ENCODE data around the gene SPTLC3. TPM values are rescaled to one million over a fixed set of nuclear protein-coding genes. Genes with fewer than 3 reads are reported as not detected.
A peak's percentile ranks its signal among the peaks of the same experiment; 100 is the strongest.

Gene SPTLC3
- total and polyA plus RNA-seq, 2 of the 13 experiments (the other 11 are each of a cell fraction or from before 2014, with no cell fraction given): 20.5 to 95.6 TPM

GRCh38 chr20:13021205-13021970 is 12.6 kb downstream of the SPTLC3 start (continued):
- TF ChIP-seq ZBED4 (CRISPR knock-in tag; IDR thresholded peaks at IDR 0.05; ENCODE audit: borderline replicate concordance): no peak
- no peak for TF ChIP-seq SIX1 (CRISPR knock-in tag; IDR thresholded peaks at IDR 0.05; ENCODE audit: borderline replicate concordance)
- peak; percentile 99 for TF ChIP-seq ZNF562 (CRISPR knock-in tag; IDR thresholded peaks at IDR 0.05; ENCODE audit: borderline replicate concordance)
- TF ChIP-seq NONO (IDR thresholded peaks at IDR 0.05): no peak
- no peak for TF ChIP-seq NONO (CRISPR knock-in tag; conservative IDR thresholded peaks at IDR 0.05)
- TF ChIP-seq RELA (CRISPR knock-in tag; IDR thresholded peaks at IDR 0.05): no peak
- TF ChIP-seq ZNF333 (CRISPR knock-in tag; IDR thresholded peaks at IDR 0.05; ENCODE audit: borderline replicate concordance): no peak
- TF ChIP-seq MXD4 (CRISPR knock-in tag; IDR thresholded peaks at IDR 0.05): no peak
- TF ChIP-seq, protein P1, sequence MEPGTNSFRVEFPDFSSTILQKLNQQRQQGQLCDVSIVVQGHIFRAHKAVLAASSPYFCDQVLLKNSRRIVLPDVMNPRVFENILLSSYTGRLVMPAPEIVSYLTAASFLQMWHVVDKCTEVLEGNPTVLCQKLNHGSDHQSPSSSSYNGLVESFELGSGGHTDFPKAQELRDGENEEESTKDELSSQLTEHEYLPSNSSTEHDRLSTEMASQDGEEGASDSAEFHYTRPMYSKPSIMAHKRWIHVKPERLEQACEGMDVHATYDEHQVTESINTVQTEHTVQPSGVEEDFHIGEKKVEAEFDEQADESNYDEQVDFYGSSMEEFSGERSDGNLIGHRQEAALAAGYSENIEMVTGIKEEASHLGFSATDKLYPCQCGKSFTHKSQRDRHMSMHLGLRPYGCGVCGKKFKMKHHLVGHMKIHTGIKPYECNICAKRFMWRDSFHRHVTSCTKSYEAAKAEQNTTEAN (CRISPR knock-in tag; conservative IDR thresholded peaks at IDR 0.05): no peak
- no peak for TF ChIP-seq MAZ (IDR thresholded peaks at IDR 0.05; ENCODE audit: borderline replicate concordance, low read depth, low read length)
- TF ChIP-seq MAZ (CRISPR knock-in tag; IDR thresholded peaks at IDR 0.05; ENCODE audit: low read depth): no peak
- TF ChIP-seq HOXA9 (CRISPR knock-in tag; IDR thresholded peaks at IDR 0.05; ENCODE audit: borderline replicate concordance): no peak
- no peak for TF ChIP-seq ZNF691 (CRISPR knock-in tag; IDR thresholded peaks at IDR 0.05; ENCODE audit: borderline replicate concordance, low read depth)
- TF ChIP-seq KLF6 (CRISPR knock-in tag; IDR thresholded peaks at IDR 0.05): no peak
- no peak for TF ChIP-seq SMAD1 (CRISPR knock-in tag; IDR thresholded peaks at IDR 0.05; ENCODE audit: borderline replicate concordance, low read depth)
- no peak for TF ChIP-seq MIXL1 (CRISPR knock-in tag; IDR thresholded peaks at IDR 0.05)
- TF ChIP-seq NFKB2 (CRISPR knock-in tag; IDR thresholded peaks at IDR 0.05; ENCODE audit: borderline replicate concordance): no peak
- no peak for TF ChIP-seq CHD2 (IDR thresholded peaks at IDR 0.05; ENCODE audit: low read depth, low read length)
- TF ChIP-seq, protein P2, sequence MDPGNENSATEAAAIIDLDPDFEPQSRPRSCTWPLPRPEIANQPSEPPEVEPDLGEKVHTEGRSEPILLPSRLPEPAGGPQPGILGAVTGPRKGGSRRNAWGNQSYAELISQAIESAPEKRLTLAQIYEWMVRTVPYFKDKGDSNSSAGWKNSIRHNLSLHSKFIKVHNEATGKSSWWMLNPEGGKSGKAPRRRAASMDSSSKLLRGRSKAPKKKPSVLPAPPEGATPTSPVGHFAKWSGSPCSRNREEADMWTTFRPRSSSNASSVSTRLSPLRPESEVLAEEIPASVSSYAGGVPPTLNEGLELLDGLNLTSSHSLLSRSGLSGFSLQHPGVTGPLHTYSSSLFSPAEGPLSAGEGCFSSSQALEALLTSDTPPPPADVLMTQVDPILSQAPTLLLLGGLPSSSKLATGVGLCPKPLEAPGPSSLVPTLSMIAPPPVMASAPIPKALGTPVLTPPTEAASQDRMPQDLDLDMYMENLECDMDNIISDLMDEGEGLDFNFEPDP (CRISPR knock-in tag; conservative IDR thresholded peaks at IDR 0.05): no peak
- TF ChIP-seq ZNF337 (CRISPR knock-in tag; IDR thresholded peaks at IDR 0.05; ENCODE audit: borderline replicate concordance, low read depth): no peak
- TF ChIP-seq, protein P3, sequence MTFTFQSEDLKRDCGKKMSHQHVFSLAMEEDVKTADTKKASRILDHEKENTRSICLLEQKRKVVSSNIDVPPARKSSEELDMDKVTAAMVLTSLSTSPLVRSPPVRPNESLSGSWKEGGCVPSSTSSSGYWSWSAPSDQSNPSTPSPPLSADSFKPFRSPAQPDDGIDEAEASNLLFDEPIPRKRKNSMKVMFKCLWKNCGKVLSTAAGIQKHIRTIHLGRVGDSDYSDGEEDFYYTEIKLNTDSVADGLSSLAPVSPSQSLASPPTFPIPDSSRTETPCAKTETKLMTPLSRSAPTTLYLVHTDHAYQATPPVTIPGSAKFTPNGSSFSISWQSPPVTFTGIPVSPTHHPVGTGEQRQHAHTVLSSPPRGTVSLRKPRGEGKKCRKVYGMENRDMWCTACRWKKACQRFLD (CRISPR knock-in tag; IDR thresholded peaks at IDR 0.05; ENCODE audit: borderline replicate concordance): no peak
- no peak for TF ChIP-seq SPEN (CRISPR knock-in tag; IDR thresholded peaks at IDR 0.05; ENCODE audit: low read depth)
